Measurements from ENCODE around the gene POU2F2. TPM values are rescaled to one million over a fixed set of nuclear protein-coding genes. Genes with fewer than 3 reads are reported as not detected.

Gene POU2F2
- total and polyA plus RNA-seq, 11 donors = 0.16 to 10.1 (median 0.61) TPM

GRCh38 chr19:42165146-42165545, 32.9 kb upstream of the POU2F2 start:
- no peaks in the 10 kb centered on the region for H3K4me1 ChIP-seq
- H3K27me3 ChIP-seq = peaks cover 0 to 26% (median 5%) of the 10 kb centered on the region in 9 donors
- TF ChIP-seq, protein P1, sequence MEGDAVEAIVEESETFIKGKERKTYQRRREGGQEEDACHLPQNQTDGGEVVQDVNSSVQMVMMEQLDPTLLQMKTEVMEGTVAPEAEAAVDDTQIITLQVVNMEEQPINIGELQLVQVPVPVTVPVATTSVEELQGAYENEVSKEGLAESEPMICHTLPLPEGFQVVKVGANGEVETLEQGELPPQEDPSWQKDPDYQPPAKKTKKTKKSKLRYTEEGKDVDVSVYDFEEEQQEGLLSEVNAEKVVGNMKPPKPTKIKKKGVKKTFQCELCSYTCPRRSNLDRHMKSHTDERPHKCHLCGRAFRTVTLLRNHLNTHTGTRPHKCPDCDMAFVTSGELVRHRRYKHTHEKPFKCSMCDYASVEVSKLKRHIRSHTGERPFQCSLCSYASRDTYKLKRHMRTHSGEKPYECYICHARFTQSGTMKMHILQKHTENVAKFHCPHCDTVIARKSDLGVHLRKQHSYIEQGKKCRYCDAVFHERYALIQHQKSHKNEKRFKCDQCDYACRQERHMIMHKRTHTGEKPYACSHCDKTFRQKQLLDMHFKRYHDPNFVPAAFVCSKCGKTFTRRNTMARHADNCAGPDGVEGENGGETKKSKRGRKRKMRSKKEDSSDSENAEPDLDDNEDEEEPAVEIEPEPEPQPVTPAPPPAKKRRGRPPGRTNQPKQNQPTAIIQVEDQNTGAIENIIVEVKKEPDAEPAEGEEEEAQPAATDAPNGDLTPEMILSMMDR (IDR thresholded peaks at IDR 0.05) = no peak
- TF ChIP-seq POLR2A (IDR thresholded peaks at IDR 0.05) = no peak
- DNase-seq (no peak), ATAC-seq (no peak)
- no peak overlapping the region for H3K4me3 ChIP-seq
- no peaks in the 10 kb centered on the region for H3K36me3 ChIP-seq
- intact Hi-C loops (cut with DNase I) = no loop called here
- H3K27ac ChIP-seq = no peak overlapping the region
- no peaks in the 10 kb centered on the region for H3K9me3 ChIP-seq
- 41 to 49% (median 42%) methylated on average over 2 of the region's 2 CpGs for WGBS, 4 donors

- no peaks in the 10 kb centered on the region for H3K4me1 ChIP-seq
- no peaks in the 10 kb centered on the region for H3K36me3 ChIP-seq
- DNase-seq (no peak), ATAC-seq (no peak)
- peaks cover 0 to 33% (median 5%) of the 10 kb centered on the region in 9 donors for H3K27me3 ChIP-seq
- WGBS, 4 donors = 81 to 85% (median 83%) methylated on average over 20 to 21 of the region's 21 CpGs
- H3K27ac ChIP-seq = no peak overlapping the region
- TF ChIP-seq POLR2A (IDR thresholded peaks at IDR 0.05) = no peak
- TF ChIP-seq, protein P1 (IDR thresholded peaks at IDR 0.05) = no peak
- H3K9me3 ChIP-seq = no peaks in the 10 kb centered on the region
- intact Hi-C loops (cut with DNase I) = no loop called here
- H3K4me3 ChIP-seq = no peak overlapping the region
Observed at GRCh38 chr19:42161616-42162263, 29.5 kb upstream of the POU2F2 start.

DNA sequence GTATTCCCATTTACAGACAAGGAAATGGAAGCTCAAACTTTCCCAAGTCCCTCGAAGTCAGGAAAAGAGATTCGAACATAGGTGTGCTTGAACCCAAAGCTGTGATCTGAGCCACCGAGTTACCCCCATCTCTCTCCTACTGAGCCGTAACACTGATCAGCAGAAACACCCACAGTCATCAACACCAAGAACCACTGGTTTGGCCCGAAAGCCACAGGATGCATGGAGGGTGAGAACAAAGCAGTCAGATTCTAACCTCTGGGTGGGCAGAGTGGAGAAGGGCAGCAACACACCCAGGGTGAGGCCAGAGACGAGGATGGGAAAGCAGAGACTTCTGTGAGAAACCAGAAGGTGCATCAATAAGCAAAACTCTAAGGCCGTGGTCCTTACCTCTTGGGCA, 27.7 kb upstream of the POU2F2 start:
- H3K27me3 ChIP-seq = peaks cover 0 to 51% (median 5%) of the 10 kb centered on the region in 9 donors
- no peaks in the 10 kb centered on the region for H3K36me3 ChIP-seq
- 69 to 75% (median 73%) methylated on average over 7 of the region's 7 CpGs for WGBS, 4 donors
- ATAC-seq (no peak), DNase-seq (no peak)
- H3K9me3 ChIP-seq = no peaks in the 10 kb centered on the region
- no peak overlapping the region for H3K27ac ChIP-seq
- TF ChIP-seq POLR2A (IDR thresholded peaks at IDR 0.05) = no peak
- TF ChIP-seq, protein P1 (IDR thresholded peaks at IDR 0.05) = no peak
- H3K4me3 ChIP-seq = no peak overlapping the region
- intact Hi-C loops (cut with DNase I) = no loop called here
- no peaks in the 10 kb centered on the region for H3K4me1 ChIP-seq

DNA sequence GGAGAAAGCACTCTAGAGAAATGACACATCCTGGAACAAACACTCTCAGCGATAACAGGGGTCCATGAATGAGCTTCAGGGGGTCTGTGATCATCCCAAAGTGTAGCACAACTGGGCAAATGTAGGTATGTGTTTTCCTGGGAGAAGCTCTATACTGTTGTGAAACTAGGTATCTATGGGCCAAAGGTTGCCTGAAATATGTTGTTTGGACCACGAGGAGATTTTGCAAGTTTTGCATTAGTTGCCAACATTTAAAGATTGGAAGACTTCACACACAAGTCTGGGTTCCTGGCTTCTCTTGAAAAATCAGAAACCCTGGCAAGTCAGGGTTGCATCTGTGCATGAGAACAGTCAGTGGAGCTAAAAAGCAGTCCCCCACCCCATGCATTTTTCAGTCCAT, 26.7 kb upstream of the POU2F2 start:
- no peak overlapping the region for H3K27ac ChIP-seq
- no peak overlapping the region for H3K4me3 ChIP-seq
- no peak for TF ChIP-seq POLR2A (IDR thresholded peaks at IDR 0.05)
- TF ChIP-seq, protein P1 (IDR thresholded peaks at IDR 0.05) = no peak
- DNase-seq (no peak), ATAC-seq (no peak)
- no peaks in the 10 kb centered on the region for H3K4me1 ChIP-seq
- peaks cover 0 to 59% (median 5%) of the 10 kb centered on the region in 9 donors for H3K27me3 ChIP-seq
- WGBS, 4 donors = 30 to 41% (median 38%) methylated on average over 2 of the region's 2 CpGs
- H3K36me3 ChIP-seq = no peaks in the 10 kb centered on the region
- intact Hi-C loops (cut with DNase I) = no loop called here
- no peaks in the 10 kb centered on the region for H3K9me3 ChIP-seq
